Neural cell (in vitro differentiated cells): ENCODE measurements around the gene GLRA1. TPM values are rescaled to one million over a fixed set of nuclear protein-coding genes. Genes with fewer than 3 reads are reported as not detected.
"Not testable (repeated sequence)": the region's sequence is repeated elsewhere in the genome, so short reads cannot be mapped to it uniquely, and the experiment has no call there.

ENCODE experiments used
- H2AFZ ChIP-seq: fragments of 200-600, 300-800 bp; sonication (generic), shearing (Covaris generic); 2 replicates; pipeline ENCODE4 v1.6.0; 2014; ENCODE audit warnings: low read depth, mild to moderate bottlenecking, antibody characterized with exemption, low read length, moderate library complexity
- H3F3A ChIP-seq: fragments of 200-600 bp; shearing (Covaris generic); 2 replicates; pipeline ENCODE4 v1.6.1; 2016; ENCODE audit warnings: mild to moderate bottlenecking, moderate library complexity, mixed read lengths, antibody characterized with exemption, low read length; ENCODE audit not compliant: insufficient read depth, poor library complexity, severe bottlenecking
- H3K27ac ChIP-seq: fragments of 200-600, 300-800 bp; sonication (generic), shearing (Covaris generic); 2 replicates; pipeline ENCODE4 v1.5.1; 2014; ENCODE audit warnings: mild to moderate bottlenecking, low read length, moderate library complexity
- H3K27me3 ChIP-seq: fragments of 300-800, 200-600 bp; sonication (generic), shearing (Covaris generic); 2 replicates; pipeline ENCODE4 v1.6.0; 2014; ENCODE audit warnings: mild to moderate bottlenecking, low read depth, low read length, moderate library complexity; ENCODE audit not compliant: insufficient read depth
- H3K36me3 ChIP-seq: fragments of 300-800, 200-600 bp; sonication (generic), shearing (Covaris generic); 2 replicates; pipeline ENCODE4 v1.5.1; 2014; ENCODE audit warnings: mild to moderate bottlenecking, antibody characterized with exemption, low read length, moderate library complexity; ENCODE audit not compliant: insufficient read depth
- H3K4me2 ChIP-seq: fragments of 300-800, 200-600 bp; sonication (generic), shearing (Covaris generic); 2 replicates; pipeline ENCODE4 v1.6.0; 2014; ENCODE audit warnings: mild to moderate bottlenecking, low read length
- H3K4me3 ChIP-seq: fragments of 300-800, 200-600 bp; sonication (generic), shearing (Covaris generic); 2 replicates; pipeline ENCODE4 v1.5.1; 2014; ENCODE audit warnings: mild to moderate bottlenecking, low read length, moderate library complexity
- H3K79me2 ChIP-seq: fragments of 200-600 bp; shearing (Covaris generic); replicated peaks from 2 replicates; pipeline ENCODE4 v1.6.0; 2014; ENCODE audit warnings: mild to moderate bottlenecking, low read length, moderate library complexity; ENCODE audit not compliant: insufficient read depth
- H3K9ac ChIP-seq: fragments of 300-800, 200-600 bp; sonication (generic), shearing (Covaris generic); 2 replicates; pipeline ENCODE4 v1.6.1; 2016; ENCODE audit warnings: mild to moderate bottlenecking, low read length, mixed read lengths
- H3K9me2 ChIP-seq: fragments of 200-600 bp; shearing (Covaris generic); 2 replicates; pipeline ENCODE4 v1.6.1; 2016; ENCODE audit warnings: mild to moderate bottlenecking, low read length, mixed read lengths; ENCODE audit not compliant: insufficient read depth
- H3K9me3 ChIP-seq: fragments of 200-600, 300-800 bp; sonication (generic), shearing (Covaris generic); 2 replicates; pipeline ENCODE4 v1.6.1; 2016; ENCODE audit warnings: mild to moderate bottlenecking, mixed run types, low read length, moderate library complexity, mixed read lengths
- H4K20me1 ChIP-seq: fragments of 200-600 bp; shearing (Covaris generic); 2 replicates; pipeline ENCODE4 v1.6.1; 2016; ENCODE audit warnings: mild to moderate bottlenecking, mixed run types; ENCODE audit not compliant: insufficient read depth
- EP300 ChIP-seq: fragments of 450-650 bp; conservative IDR thresholded peaks from 2 replicates; pipeline ENCODE4 v1.6.1; 2014; ENCODE audit warnings: antibody characterized with exemption, mild to moderate bottlenecking, moderate library complexity; ENCODE audit not compliant: poor library complexity, severe bottlenecking
- EZH2 ChIP-seq: fragments of 200-600, 300-800 bp; shearing (Covaris generic), sonication (generic); IDR thresholded peaks from 2 replicates; pipeline ENCODE4 v1.6.1; 2014; ENCODE audit warnings: antibody characterized with exemption, low read length, borderline replicate concordance, mild to moderate bottlenecking; ENCODE audit not compliant: insufficient read depth, poor library complexity, severe bottlenecking
- MXI1 ChIP-seq: fragments of 450-650 bp; conservative IDR thresholded peaks from 2 replicates; pipeline ENCODE4 v1.6.1; 2014; ENCODE audit warnings: antibody characterized with exemption, mild to moderate bottlenecking; ENCODE audit not compliant: poor library complexity, severe bottlenecking
- POLR2AphosphoS5 ChIP-seq: IDR thresholded peaks from 2 replicates; pipeline ENCODE4 v1.6.1; 2012
- RAD21 ChIP-seq: fragments of 450-650 bp; conservative IDR thresholded peaks from 2 replicates; pipeline ENCODE4 v1.6.1; 2014; ENCODE audit warnings: antibody characterized with exemption, mild to moderate bottlenecking, moderate library complexity
- SMC3 ChIP-seq: fragments of 450-650 bp; conservative IDR thresholded peaks from 2 replicates; pipeline ENCODE4 v1.6.1; 2014; ENCODE audit warnings: antibody characterized with exemption, mild to moderate bottlenecking, moderate library complexity; ENCODE audit not compliant: poor library complexity
- TAF1 ChIP-seq: IDR thresholded peaks from 2 replicates; pipeline ENCODE4 v1.6.1; 2012; ENCODE audit warnings: low read depth
- polyA plus RNA-seq: library from polyadenylated mRNA; depleted of rRNA; stranded (reverse); fragments of >200 nt; gene quantifications from 2 replicates; pipeline ENCODE4 v1.2.3, GENCODE V29; 2014
- TF ChIP-seq, protein P1 (sequence below): IDR thresholded peaks from 2 replicates; pipeline ENCODE4 v1.6.1; 2012; ENCODE audit warnings: borderline replicate concordance
- TF ChIP-seq, protein P2 (sequence below): fragments of 450-650 bp; IDR thresholded peaks from 2 replicates; pipeline ENCODE4 v1.5.1; 2014; ENCODE audit warnings: antibody characterized with exemption, mild to moderate bottlenecking, moderate library complexity; ENCODE audit not compliant: poor library complexity, severe bottlenecking

GLRA1 gene
- polyA plus RNA-seq, 1 donor from 2014 or later = not detected

DNA sequence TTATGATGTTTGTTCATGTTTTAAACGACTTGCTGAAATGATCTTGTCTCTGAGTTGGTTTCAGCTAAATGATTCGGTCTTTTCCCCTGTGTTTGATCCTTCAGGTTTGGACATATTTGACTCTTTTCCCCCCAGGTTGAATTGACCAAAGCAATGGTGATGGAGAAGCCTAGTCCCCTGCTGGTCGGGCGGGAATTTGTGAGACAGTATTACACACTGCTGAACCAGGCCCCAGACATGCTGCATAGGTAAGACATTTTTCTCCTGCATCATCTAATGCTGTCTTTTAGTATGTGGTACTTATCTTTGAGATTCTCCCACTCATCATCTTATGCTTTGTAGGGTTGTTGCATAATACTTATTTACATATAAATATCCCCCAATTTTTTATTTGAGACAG lies 138.2 kb downstream of the GLRA1 start:
- Histone ChIP-seq H2AFZ (no peak overlapping the region), H3K79me2 (peaks cover 66% of the 10 kb centered on the region), H3K27ac (no peak overlapping the region), H3K9me2 (no peaks in the 10 kb centered on the region), H4K20me1 (no peaks in the 10 kb centered on the region), H3K9ac (no peak overlapping the region), H3F3A (no peaks in the 10 kb centered on the region), H3K4me2 (no peak overlapping the region), H3K4me3 (no peak overlapping the region), H3K36me3 (no peaks in the 10 kb centered on the region), H3K9me3 (no peaks in the 10 kb centered on the region), H3K27me3 (no peaks in the 10 kb centered on the region)
- TF ChIP-seq RAD21 (no peak), POLR2AphosphoS5 (no peak), EP300 (no peak), SMC3 (no peak)
- TF ChIP-seq, protein P1, sequence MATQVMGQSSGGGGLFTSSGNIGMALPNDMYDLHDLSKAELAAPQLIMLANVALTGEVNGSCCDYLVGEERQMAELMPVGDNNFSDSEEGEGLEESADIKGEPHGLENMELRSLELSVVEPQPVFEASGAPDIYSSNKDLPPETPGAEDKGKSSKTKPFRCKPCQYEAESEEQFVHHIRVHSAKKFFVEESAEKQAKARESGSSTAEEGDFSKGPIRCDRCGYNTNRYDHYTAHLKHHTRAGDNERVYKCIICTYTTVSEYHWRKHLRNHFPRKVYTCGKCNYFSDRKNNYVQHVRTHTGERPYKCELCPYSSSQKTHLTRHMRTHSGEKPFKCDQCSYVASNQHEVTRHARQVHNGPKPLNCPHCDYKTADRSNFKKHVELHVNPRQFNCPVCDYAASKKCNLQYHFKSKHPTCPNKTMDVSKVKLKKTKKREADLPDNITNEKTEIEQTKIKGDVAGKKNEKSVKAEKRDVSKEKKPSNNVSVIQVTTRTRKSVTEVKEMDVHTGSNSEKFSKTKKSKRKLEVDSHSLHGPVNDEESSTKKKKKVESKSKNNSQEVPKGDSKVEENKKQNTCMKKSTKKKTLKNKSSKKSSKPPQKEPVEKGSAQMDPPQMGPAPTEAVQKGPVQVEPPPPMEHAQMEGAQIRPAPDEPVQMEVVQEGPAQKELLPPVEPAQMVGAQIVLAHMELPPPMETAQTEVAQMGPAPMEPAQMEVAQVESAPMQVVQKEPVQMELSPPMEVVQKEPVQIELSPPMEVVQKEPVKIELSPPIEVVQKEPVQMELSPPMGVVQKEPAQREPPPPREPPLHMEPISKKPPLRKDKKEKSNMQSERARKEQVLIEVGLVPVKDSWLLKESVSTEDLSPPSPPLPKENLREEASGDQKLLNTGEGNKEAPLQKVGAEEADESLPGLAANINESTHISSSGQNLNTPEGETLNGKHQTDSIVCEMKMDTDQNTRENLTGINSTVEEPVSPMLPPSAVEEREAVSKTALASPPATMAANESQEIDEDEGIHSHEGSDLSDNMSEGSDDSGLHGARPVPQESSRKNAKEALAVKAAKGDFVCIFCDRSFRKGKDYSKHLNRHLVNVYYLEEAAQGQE = no peak

DNA sequence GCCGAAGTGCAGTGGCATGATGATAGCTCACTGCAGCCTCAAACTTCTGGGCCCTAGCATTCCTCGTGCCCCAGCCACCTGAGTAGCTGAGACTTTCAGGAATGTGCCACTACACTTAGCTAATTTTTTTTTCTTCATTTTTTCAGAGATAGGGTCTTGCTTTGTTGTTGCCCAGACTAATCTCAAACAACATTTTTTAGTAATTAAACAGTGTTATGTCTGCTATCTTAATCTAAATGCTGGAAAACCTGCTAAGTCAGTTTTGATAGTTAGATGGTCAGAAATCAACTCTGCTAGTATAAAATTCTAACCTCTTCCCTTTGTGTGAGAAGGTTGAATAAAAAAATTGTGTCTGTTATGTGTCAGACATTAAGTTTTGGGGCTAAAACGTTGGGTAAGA lies 140.5 kb downstream of the GLRA1 start:
- Histone ChIP-seq H3F3A (no peaks in the 10 kb centered on the region), H4K20me1 (no peaks in the 10 kb centered on the region), H3K27me3 (no peaks in the 10 kb centered on the region), H3K4me3 (no peak overlapping the region), H3K79me2 (peaks cover 87% of the 10 kb centered on the region), H3K4me2 (no peak overlapping the region), H3K9me2 (no peaks in the 10 kb centered on the region), H3K36me3 (no peaks in the 10 kb centered on the region), H3K9me3 (no peaks in the 10 kb centered on the region), H3K9ac (no peak overlapping the region), H3K27ac (no peak overlapping the region), H2AFZ (no peak overlapping the region)
- TF ChIP-seq, protein P2, sequence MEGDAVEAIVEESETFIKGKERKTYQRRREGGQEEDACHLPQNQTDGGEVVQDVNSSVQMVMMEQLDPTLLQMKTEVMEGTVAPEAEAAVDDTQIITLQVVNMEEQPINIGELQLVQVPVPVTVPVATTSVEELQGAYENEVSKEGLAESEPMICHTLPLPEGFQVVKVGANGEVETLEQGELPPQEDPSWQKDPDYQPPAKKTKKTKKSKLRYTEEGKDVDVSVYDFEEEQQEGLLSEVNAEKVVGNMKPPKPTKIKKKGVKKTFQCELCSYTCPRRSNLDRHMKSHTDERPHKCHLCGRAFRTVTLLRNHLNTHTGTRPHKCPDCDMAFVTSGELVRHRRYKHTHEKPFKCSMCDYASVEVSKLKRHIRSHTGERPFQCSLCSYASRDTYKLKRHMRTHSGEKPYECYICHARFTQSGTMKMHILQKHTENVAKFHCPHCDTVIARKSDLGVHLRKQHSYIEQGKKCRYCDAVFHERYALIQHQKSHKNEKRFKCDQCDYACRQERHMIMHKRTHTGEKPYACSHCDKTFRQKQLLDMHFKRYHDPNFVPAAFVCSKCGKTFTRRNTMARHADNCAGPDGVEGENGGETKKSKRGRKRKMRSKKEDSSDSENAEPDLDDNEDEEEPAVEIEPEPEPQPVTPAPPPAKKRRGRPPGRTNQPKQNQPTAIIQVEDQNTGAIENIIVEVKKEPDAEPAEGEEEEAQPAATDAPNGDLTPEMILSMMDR = no peak
- no peak for TF ChIP-seq MXI1
- TF ChIP-seq SMC3 = no peak
- TF ChIP-seq TAF1 = no peak
- TF ChIP-seq, protein P1 = no peak
- no peak for TF ChIP-seq EP300
- no peak for TF ChIP-seq EZH2
- no peak for TF ChIP-seq POLR2AphosphoS5
- TF ChIP-seq RAD21 = no peak

DNA sequence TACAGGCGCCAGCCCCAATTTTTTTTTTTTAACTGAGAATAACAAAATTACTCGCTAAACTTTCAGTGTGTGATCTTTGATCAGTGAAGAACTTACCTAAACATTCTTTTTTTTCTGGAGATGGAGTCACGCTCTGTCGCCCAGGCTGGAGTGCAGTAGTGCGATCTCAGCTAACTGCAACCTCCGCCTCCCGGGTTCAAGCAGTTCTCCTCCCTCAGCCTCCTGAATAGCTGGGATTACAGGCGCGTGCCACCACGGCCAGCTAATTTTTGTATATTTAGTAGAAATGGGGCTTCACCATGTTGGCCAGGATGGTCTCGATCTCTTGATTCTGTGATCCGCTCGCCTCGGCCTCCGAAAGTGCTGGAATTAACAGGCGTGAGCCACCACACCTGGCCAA lies 141.0 kb downstream of the GLRA1 start:
- not testable (repeated sequence) for H3K9me3 ChIP-seq, H3K27ac ChIP-seq, H3K27me3 ChIP-seq, H3K9ac ChIP-seq, H3K9me2 ChIP-seq, H3K36me3 ChIP-seq, H3K4me3 ChIP-seq, H4K20me1 ChIP-seq, H3K4me2 ChIP-seq, H3F3A ChIP-seq, H2AFZ ChIP-seq
- H3K79me2 ChIP-seq = peaks cover 92% of the 10 kb centered on the region
